ENCODE measurements around the gene SNAPIN. TPM values are rescaled to one million over a fixed set of nuclear protein-coding genes. Genes with fewer than 3 reads are reported as not detected.

Gene SNAPIN
- polyA plus RNA-seq, 3 donors = 30.7 to 141 (median 135) TPM

DNA sequence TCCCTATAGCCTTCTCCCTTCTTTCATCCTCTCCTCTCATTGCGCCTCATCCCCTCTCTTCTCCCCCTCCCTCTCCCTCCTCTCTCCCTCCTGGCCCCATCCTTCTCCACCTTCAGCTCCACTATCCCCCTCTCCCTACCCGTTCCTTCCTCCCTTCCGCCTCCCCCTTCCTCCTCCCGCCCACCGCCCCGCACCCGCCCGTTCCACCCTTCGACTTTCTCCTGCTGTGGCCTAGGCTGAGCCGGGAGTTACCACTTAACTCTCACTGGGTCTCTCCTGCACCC is 21.6 kb downstream of the SNAPIN start:
- H3K27ac Mint-ChIP-seq = no peak overlapping the region
- H3K9me3 Mint-ChIP-seq = peaks cover 0 to 17% (median 12%) of the 10 kb centered on the region in 7 donors
- TF ChIP-seq, protein P1, sequence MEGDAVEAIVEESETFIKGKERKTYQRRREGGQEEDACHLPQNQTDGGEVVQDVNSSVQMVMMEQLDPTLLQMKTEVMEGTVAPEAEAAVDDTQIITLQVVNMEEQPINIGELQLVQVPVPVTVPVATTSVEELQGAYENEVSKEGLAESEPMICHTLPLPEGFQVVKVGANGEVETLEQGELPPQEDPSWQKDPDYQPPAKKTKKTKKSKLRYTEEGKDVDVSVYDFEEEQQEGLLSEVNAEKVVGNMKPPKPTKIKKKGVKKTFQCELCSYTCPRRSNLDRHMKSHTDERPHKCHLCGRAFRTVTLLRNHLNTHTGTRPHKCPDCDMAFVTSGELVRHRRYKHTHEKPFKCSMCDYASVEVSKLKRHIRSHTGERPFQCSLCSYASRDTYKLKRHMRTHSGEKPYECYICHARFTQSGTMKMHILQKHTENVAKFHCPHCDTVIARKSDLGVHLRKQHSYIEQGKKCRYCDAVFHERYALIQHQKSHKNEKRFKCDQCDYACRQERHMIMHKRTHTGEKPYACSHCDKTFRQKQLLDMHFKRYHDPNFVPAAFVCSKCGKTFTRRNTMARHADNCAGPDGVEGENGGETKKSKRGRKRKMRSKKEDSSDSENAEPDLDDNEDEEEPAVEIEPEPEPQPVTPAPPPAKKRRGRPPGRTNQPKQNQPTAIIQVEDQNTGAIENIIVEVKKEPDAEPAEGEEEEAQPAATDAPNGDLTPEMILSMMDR (IDR thresholded peaks at IDR 0.05) = no peak
- DNase-seq = no peak
- Histone ChIP-seq H3K4me3 (replicated peaks in 1 of 3; ENCODE audit: low read depth in 2 of 3, low read length in 3 of 3) (peak overlapping the region in 1 of 3 experiments; percentile 78), H3K36me3 (replicated peaks in 1 of 2; ENCODE audit: control insufficient read depth in 1 of 2, insufficient read depth in 2 of 2, low read length in 2 of 2) (no peaks in the 10 kb centered on the region), H3K27me3 (ENCODE audit: control insufficient read depth in 2 of 2, insufficient read depth in 2 of 2, low read length in 2 of 2) (peaks cover 19 to 45% of the 10 kb centered on the region in 2 donors), H3K79me2 (ENCODE audit: insufficient read depth, low read length) (no peaks in the 10 kb centered on the region), H3K4me2 (replicated peaks; ENCODE audit: extremely low read depth, low read length, poor library complexity, severe bottlenecking) (peak overlapping the region; percentile 95), H2AFZ (ENCODE audit: insufficient read depth, low read depth, low read length, poor library complexity, severe bottlenecking) (no peak overlapping the region), H3K4me1 (ENCODE audit: control insufficient read depth in 1 of 2, insufficient read depth in 2 of 2, low read length in 2 of 2) (peaks cover 18 to 27% of the 10 kb centered on the region in 2 donors), H3K9me3 (replicated peaks in 1 of 2; ENCODE audit: control insufficient read depth in 1 of 2, insufficient read depth in 1 of 2, low read length in 2 of 2) (peaks cover 0 to 4% of the 10 kb centered on the region in 2 donors), H3K9ac (ENCODE audit: insufficient read depth, low read length, poor library complexity, severe bottlenecking) (no peak overlapping the region), H4K20me1 (ENCODE audit: insufficient read depth, low read length) (no peaks in the 10 kb centered on the region), H3K27ac (ENCODE audit: low read depth in 1 of 2, low read length in 2 of 2) (no peak overlapping the region)
- peaks cover 11 to 14% of the 10 kb centered on the region in 2 donors for H3K36me3 Mint-ChIP-seq
- intact Hi-C loops (cut with micrococcal nuclease) = no loop called here
- peaks cover 46 to 48% (median 47%) of the 10 kb centered on the region in 3 donors for H3K27me3 Mint-ChIP-seq (ENCODE audit: low read depth in 3 of 3)
- H3K4me3 Mint-ChIP-seq = peak overlapping the region; percentile 84 to 96
- WGBS (ENCODE audit: insufficient coverage) = 21% methylated on average over 3 of the region's 10 CpGs
- H3K4me1 Mint-ChIP-seq = peaks cover 29% of the 10 kb centered on the region

DNA sequence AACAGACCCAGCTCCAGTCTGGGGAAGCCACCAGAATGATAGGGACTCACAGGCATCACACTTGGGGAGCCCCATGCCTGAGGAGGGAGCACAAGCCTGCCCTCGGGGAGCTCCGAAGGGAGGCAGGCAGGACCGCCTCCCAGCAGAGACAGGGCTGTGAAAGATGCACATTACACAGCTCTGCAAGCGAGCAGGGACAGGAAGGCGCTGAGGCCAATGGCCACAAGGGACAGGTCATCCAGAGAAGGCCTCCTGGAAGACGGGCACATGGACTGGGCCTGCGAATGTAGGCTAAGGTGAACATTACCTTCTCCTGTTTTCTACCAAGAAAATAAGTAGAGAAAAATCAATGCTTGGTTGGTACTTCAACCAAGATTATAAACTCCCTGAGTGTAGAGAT is 24.2 kb downstream of the SNAPIN start:
- no peak overlapping the region for H3K27ac Mint-ChIP-seq
- Histone ChIP-seq H3K9me3 (replicated peaks in 1 of 2; ENCODE audit: control insufficient read depth in 1 of 2, insufficient read depth in 1 of 2, low read length in 2 of 2) (peaks cover 0 to 4% of the 10 kb centered on the region in 2 donors), H3K9ac (ENCODE audit: insufficient read depth, low read length, poor library complexity, severe bottlenecking) (no peak overlapping the region), H3K27ac (ENCODE audit: low read depth in 1 of 2, low read length in 2 of 2) (no peak overlapping the region), H3K36me3 (replicated peaks in 1 of 2; ENCODE audit: control insufficient read depth in 1 of 2, insufficient read depth in 2 of 2, low read length in 2 of 2) (no peaks in the 10 kb centered on the region), H3K79me2 (ENCODE audit: insufficient read depth, low read length) (no peaks in the 10 kb centered on the region), H4K20me1 (ENCODE audit: insufficient read depth, low read length) (no peaks in the 10 kb centered on the region), H3K4me3 (replicated peaks in 1 of 3; ENCODE audit: low read depth in 2 of 3, low read length in 3 of 3) (no peak overlapping the region), H3K27me3 (ENCODE audit: control insufficient read depth in 2 of 2, insufficient read depth in 2 of 2, low read length in 2 of 2) (peaks cover 19 to 44% of the 10 kb centered on the region in 2 donors), H2AFZ (ENCODE audit: insufficient read depth, low read depth, low read length, poor library complexity, severe bottlenecking) (no peak overlapping the region), H3K4me2 (replicated peaks; ENCODE audit: extremely low read depth, low read length, poor library complexity, severe bottlenecking) (no peak overlapping the region), H3K4me1 (ENCODE audit: control insufficient read depth in 1 of 2, insufficient read depth in 2 of 2, low read length in 2 of 2) (peaks cover 17 to 23% of the 10 kb centered on the region in 2 donors)
- TF ChIP-seq, protein P1 (IDR thresholded peaks at IDR 0.05) = no peak
- DNase-seq = no peak
- H3K4me3 Mint-ChIP-seq = no peak overlapping the region
- peaks cover 10 to 14% of the 10 kb centered on the region in 2 donors for H3K36me3 Mint-ChIP-seq
- 93% methylated on average over 5 of the region's 7 CpGs for WGBS (ENCODE audit: insufficient coverage)
- intact Hi-C loops (cut with micrococcal nuclease) = no loop called here
- peaks cover 26% of the 10 kb centered on the region for H3K4me1 Mint-ChIP-seq
- peaks cover 42 to 53% (median 45%) of the 10 kb centered on the region in 3 donors for H3K27me3 Mint-ChIP-seq (ENCODE audit: low read depth in 3 of 3)
- H3K9me3 Mint-ChIP-seq = peaks cover 0 to 17% (median 11%) of the 10 kb centered on the region in 7 donors
